NB4 (cell line): Measurements from ENCODE around the gene CXCL1.

ENCODE experiments used
- POLR2A ChIP-seq: IDR thresholded peaks from 2 replicates; pipeline ENCODE4 v1.6.1; 2011; ENCODE audit warnings: mild to moderate bottlenecking; ENCODE audit not compliant: insufficient read length; ENCODE audit errors: extremely low read depth
- TF ChIP-seq, protein P1 (sequence below): IDR thresholded peaks from one replicate; pipeline ENCODE4 v1.5.1; 2012; ENCODE audit warnings: low read depth, low read length

DNA sequence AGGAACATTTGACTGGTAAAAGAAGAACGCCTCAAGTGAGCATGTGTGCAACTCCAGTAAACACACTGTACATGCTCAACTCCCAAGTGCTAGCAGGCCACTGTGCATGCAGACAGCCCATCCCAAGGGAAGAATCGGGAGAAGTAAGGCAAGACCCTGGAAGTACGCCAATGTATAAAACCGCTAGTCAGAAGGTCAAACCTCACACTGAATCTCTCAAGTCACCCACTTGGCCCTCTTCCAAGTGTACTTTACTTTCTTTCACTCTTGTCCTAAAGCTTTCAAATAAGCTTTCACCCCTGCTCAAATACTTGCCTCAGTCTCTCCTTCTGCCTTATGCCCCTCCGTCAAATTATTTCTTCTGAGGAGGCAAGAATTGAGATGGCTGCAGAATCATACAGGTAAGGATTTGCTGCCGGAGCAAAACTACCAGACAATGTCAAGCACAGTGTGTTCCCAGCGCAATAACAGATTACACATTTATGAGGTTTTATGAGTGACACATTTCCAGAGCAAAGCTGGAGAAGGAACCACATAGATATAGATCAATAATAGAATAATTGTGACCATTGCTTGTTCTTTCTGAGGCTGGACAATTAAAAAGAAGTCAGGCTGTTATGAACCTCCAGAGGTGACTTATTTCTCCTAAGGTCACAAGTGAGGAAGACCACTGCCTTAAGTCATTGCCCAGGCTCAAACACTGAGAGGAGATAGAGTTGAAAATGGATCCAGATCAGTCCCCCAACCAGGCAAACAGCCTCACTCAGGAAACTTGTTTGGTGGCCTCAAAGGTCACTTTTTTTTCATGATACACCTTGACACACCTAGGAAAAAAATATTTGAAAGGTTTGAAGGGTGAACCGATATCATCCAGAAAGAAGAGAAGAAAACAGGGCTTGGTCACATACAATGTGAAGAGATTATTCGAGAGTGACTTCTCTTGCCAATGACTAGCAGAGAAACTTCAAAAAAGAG, 26.3 kb downstream of the CXCL1 start:
- no peak for TF ChIP-seq POLR2A
- TF ChIP-seq, protein P1, sequence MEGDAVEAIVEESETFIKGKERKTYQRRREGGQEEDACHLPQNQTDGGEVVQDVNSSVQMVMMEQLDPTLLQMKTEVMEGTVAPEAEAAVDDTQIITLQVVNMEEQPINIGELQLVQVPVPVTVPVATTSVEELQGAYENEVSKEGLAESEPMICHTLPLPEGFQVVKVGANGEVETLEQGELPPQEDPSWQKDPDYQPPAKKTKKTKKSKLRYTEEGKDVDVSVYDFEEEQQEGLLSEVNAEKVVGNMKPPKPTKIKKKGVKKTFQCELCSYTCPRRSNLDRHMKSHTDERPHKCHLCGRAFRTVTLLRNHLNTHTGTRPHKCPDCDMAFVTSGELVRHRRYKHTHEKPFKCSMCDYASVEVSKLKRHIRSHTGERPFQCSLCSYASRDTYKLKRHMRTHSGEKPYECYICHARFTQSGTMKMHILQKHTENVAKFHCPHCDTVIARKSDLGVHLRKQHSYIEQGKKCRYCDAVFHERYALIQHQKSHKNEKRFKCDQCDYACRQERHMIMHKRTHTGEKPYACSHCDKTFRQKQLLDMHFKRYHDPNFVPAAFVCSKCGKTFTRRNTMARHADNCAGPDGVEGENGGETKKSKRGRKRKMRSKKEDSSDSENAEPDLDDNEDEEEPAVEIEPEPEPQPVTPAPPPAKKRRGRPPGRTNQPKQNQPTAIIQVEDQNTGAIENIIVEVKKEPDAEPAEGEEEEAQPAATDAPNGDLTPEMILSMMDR, result no peak
